Testis (tissue), 3 donors: ENCODE measurements around the gene URB1. TPM values are rescaled to one million over a fixed set of nuclear protein-coding genes. Genes with fewer than 3 reads are reported as not detected.

Experiments
- DNase-seq: peaks from one replicate; pipeline ENCODE4 v3.0.0-alpha.2; 2019
- H3K27ac ChIP-seq, 2 donors: fragments of 200-600 bp; sonication (generic); one replicate each; pipeline ENCODE4 v1.5.1; 2019
- H3K27me3 ChIP-seq: fragments of 200-600 bp; sonication (generic); one replicate; pipeline ENCODE4 v1.5.1; 2019
- H3K36me3 ChIP-seq: fragments of 200-600 bp; sonication (generic); one replicate; pipeline ENCODE4 v1.5.1; 2017; ENCODE audit warnings: low read depth; ENCODE audit errors: missing control alignments
- H3K4me1 ChIP-seq: fragments of 200-600 bp; sonication (generic); one replicate; pipeline ENCODE4 v1.5.1; 2019
- H3K4me3 ChIP-seq, 2 donors: fragments of 200-600 bp; sonication (generic); one replicate each; pipeline ENCODE4 v1.5.1; 2017 to 2019
- H3K9me3 ChIP-seq: fragments of 200-600 bp; sonication (generic); one replicate; pipeline ENCODE4 v1.5.1; 2017
- POLR2A ChIP-seq: fragments of 450-650 bp; IDR thresholded peaks from one replicate; pipeline ENCODE4 v1.6.1; 2017; ENCODE audit warnings: antibody characterized with exemption, mild to moderate bottlenecking, moderate library complexity
- WGBS, 2 donors: methylation state at CpG; one replicate each; pipeline ENCODE4 v1.1.5; 2018; 5-methylcytosine and 5-hydroxymethylcytosine counted together
- intact Hi-C: fragments of 100-400 bp; cut with DNase I; formaldehyde crosslinking; loops from one replicate; pipeline ENCODE4 v1.15.1; 2023; ENCODE audit warnings: low total_unique reads
- polyA plus RNA-seq: library from polyadenylated mRNA; stranded (reverse); fragments of 350-450 nt; fragmentation: Illumina TruSeq; extraction: RNeasy Lipid Tissue Mini Kit (QIAGEN cat#74804); gene quantifications from one replicate; pipeline ENCODE4 v1.2.3, GENCODE V29; 2014; ENCODE audit warnings: low read depth, low replicate concordance; ENCODE audit not compliant: insufficient read depth
- total RNA-seq, 2 donors: library from RNA; depleted of rRNA; stranded (reverse); fragments of >200 nt; gene quantifications; one replicate each; pipeline ENCODE4 v1.2.3, GENCODE V29; 2016
- TF ChIP-seq, protein P1 (sequence below), 3 experiments: fragments of 450-650 bp in 2 of 3; fragments of 200-600 bp in 1 of 3; sonication (generic) in 1 of 3; IDR thresholded peaks; one replicate each; pipeline ENCODE4 v1.5.1; 2016 to 2019; ENCODE audit warnings: antibody characterized with exemption in 3 of 3, mild to moderate bottlenecking in 2 of 3, moderate library complexity in 1 of 3

URB1 gene
- total and polyA plus RNA-seq, 3 donors from 2014 or later = 16.6 to 41.4 (median 38.8) TPM

DNA sequence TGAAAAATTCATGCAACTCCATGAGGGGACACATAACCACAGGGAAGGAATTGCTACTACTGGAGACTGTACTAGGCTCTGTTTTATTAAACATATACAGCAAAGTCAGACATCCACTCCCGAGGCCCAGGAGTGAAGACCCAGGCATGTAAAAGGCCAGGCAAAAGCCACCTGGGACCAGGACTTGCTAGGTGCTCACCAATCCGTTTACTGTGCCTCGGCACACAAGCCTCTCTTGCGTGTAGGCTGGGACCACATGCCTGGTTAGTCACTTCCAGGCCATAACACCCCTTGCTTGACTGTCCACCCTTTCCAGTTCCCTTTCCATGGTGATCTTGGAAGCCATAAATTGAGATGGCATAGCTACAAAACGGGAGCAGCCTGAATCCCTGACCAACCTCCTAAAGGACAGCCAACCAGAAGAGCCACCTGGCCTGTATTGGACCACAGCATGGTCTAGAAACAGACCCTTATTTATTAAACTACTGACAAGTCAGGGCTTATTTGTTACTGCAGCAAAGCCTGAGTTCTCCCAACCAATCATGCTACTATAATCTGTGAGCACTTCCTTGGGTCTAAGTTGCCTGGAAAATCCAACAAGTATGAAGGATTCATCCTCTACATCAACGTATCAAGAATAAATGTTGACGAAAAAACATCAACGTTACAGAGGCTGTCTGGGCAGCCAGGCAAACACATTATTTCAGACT is 39.7 kb downstream of the URB1 start:
- Histone ChIP-seq H3K9me3 (no peaks in the 10 kb centered on the region), H3K27ac (no peak overlapping the region), H3K4me1 (peaks cover 5% of the 10 kb centered on the region), H3K27me3 (no peaks in the 10 kb centered on the region), H3K4me3 (no peak overlapping the region), H3K36me3 (no peaks in the 10 kb centered on the region)
- intact Hi-C loops = no loop called here
- TF ChIP-seq, protein P1, sequence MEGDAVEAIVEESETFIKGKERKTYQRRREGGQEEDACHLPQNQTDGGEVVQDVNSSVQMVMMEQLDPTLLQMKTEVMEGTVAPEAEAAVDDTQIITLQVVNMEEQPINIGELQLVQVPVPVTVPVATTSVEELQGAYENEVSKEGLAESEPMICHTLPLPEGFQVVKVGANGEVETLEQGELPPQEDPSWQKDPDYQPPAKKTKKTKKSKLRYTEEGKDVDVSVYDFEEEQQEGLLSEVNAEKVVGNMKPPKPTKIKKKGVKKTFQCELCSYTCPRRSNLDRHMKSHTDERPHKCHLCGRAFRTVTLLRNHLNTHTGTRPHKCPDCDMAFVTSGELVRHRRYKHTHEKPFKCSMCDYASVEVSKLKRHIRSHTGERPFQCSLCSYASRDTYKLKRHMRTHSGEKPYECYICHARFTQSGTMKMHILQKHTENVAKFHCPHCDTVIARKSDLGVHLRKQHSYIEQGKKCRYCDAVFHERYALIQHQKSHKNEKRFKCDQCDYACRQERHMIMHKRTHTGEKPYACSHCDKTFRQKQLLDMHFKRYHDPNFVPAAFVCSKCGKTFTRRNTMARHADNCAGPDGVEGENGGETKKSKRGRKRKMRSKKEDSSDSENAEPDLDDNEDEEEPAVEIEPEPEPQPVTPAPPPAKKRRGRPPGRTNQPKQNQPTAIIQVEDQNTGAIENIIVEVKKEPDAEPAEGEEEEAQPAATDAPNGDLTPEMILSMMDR (IDR thresholded peaks at IDR 0.05) = no peak
- TF ChIP-seq POLR2A = no peak
- WGBS, 2 donors = 94 to 99% methylated on average over 4 to 8 of the region's 8 CpGs
- DNase-seq = no peak

DNA sequence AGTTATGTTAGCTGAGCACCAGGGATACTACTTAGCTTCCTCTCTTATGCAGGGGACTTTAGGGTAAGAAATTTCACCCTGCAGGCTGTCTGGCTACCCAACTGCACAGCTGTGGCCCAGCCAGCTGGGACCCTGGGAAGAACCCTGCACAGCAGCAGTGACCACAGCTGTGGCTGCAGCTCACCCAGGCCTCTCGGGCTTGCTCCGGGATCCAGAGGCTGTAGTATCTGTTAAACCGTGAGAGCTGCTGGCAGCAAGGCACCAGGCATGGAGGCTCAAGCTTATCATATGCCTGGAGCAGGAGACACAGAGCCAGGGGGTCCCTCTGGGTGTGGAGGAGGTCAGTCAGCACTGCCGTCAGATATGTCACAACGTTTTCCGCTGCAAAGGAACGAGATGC is 40.3 kb downstream of the URB1 start:
- H3K27ac ChIP-seq = no peak overlapping the region
- H3K9me3 ChIP-seq = no peaks in the 10 kb centered on the region
- 71 to 84% methylated on average over 7 of the region's 7 CpGs for WGBS, 2 donors

DNA sequence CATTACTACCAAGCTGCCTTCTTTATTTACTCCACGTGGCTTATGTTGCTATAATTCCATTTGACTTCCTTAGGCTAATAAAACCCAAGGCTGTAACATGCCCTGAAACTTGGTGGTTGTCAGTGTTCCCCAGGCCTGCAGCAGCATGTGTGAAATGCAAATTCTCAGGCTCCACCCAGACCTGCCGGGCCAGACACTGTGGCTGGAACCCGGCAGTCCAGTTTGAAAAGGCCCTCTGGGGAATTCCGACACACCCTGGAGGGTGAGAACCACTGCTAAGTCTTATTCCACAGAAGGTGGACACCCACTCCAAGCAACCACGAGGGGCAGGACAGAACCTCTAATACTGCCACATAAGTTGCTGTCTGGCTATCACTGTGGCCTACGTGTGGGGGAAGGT is 41.4 kb downstream of the URB1 start:
- H3K27me3 ChIP-seq = no peaks in the 10 kb centered on the region
- WGBS, 2 donors = 88 to 100% methylated on average over 2 to 6 of the region's 6 CpGs
- no peaks in the 10 kb centered on the region for H3K9me3 ChIP-seq
- TF ChIP-seq, protein P1 (IDR thresholded peaks at IDR 0.05) = no peak
- no peak for TF ChIP-seq POLR2A
- no peak overlapping the region for H3K4me3 ChIP-seq
- intact Hi-C loops = no loop called here
- peaks cover 1% of the 10 kb centered on the region for H3K4me1 ChIP-seq
- H3K36me3 ChIP-seq = no peaks in the 10 kb centered on the region
- H3K27ac ChIP-seq = no peak overlapping the region
- DNase-seq = no peak

More for the DNA sequence above, 40.3 kb downstream of the URB1 start:
- H3K4me3 ChIP-seq = no peak overlapping the region
- H3K36me3 ChIP-seq = no peaks in the 10 kb centered on the region
- intact Hi-C loops = no loop called here
- H3K27me3 ChIP-seq = no peaks in the 10 kb centered on the region
- TF ChIP-seq, protein P1 (IDR thresholded peaks at IDR 0.05) = no peak
- TF ChIP-seq POLR2A = no peak
- H3K4me1 ChIP-seq = peaks cover 5% of the 10 kb centered on the region
- no peak for DNase-seq

DNA sequence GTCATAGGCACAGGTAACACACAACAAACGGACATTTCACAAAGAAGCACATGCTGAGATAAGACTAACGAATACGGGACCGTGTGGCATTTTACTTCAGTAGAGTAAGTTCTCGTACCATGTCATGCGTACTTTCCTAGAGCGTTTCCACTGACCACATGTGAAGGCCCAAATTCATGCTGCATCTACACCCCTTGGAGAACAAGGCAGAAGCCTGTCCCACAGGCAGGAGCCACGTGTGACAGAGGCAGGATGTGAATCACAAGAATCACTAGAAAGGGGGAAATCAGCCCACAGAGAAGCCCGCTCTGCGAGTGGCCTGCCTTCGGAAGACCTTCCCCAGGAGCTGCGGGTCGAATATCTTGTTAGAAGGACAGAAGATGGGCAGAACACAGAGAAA is 41.8 kb downstream of the URB1 start:
- Histone ChIP-seq H3K9me3 (no peaks in the 10 kb centered on the region), H3K27me3 (no peaks in the 10 kb centered on the region), H3K4me3 (no peak overlapping the region), H3K27ac (no peak overlapping the region), H3K4me1 (no peaks in the 10 kb centered on the region), H3K36me3 (no peaks in the 10 kb centered on the region)
- intact Hi-C loops = no loop called here
- no peak for TF ChIP-seq POLR2A
- TF ChIP-seq, protein P1 (IDR thresholded peaks at IDR 0.05) = no peak
- WGBS, 2 donors = 92 to 93% methylated on average over 12 to 13 of the region's 13 CpGs
- DNase-seq = no peak
